ENCODE data around the gene CCDC192.

The CCDC192 gene

DNA sequence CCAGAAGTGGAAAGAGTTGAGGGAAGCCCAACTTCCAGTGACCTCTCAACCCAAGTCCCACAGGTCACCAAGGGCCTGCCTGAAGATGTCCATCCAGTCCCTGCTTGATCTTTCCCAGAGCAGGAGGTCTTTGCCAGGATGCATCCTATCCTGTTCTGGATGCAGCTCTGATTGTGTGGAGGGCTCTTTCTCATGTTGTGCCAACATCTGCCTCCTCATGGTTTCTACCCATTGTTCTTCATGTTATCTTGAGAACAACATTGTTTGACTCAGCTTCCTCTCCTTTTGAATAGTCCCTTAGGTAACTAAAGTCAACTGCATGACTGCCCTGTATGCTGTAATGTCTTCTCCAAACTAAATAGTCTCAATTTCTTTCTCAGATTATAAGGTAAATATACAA is 169.3 kb downstream of the CCDC192 start:
- DNase-seq (ENCODE audit: low read depth in 2 of 2, low spot score in 1 of 2): no peak

DNA sequence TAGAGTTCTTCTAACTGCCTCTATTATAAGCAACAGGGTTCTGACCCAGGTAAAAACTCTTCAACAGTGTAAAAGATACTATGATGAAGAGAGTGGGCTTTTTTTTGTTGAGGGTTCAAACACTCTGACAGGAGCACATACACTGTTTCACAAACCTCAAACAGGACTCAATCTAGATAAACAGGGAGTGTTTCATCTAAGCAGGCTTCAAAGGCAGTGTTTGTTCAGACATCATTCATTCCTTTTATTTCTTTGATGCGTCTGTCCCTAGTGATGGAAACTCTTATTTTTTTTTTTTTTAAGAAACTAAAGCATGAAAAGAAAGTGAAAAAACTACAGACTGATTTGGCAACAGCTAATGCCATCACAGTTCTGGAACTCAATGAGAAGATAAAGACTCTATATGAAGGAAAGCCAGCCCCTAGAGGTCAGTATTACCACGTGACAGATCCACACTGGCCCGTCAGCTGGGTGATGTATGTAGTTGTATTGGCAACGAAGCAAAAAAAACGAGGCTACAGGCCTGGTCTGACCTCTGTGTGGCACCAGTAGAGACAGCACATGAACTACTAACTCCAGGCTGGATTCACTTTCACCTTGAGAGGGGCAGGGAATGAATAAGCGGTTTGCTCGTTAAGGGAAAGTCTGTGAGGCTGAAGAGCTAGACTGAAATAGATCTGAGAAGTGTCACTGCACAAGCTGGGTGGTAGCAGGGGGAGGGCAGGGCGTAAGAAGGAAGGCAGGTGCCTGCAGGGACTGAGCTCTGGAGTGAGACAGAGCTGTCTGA is 172.2 kb downstream of the CCDC192 start:
- no peak for DNase-seq (ENCODE audit: low read depth in 2 of 2, low spot score in 1 of 2)

DNA sequence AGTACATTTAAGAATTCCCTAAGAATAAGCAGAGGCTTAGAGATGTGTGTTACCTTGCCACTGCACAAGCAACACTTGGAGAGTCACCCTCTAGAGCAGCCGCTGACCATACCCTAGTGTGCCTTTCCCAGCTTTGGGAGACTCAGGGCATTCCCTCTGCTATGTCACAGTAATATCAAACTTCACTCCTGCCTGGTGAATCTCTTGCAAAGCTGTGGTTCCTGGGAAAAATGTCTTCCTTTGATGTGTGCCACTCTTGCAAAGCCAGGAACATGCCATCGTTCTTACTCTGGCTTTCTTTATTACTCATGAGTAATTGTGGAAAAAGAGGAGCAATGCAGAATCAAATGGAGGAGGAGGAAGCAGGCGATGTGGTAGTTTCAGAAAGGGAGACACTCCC is 173.2 kb downstream of the CCDC192 start:
- no peak for DNase-seq (ENCODE audit: low read depth in 2 of 2, low spot score in 1 of 2)

DNA sequence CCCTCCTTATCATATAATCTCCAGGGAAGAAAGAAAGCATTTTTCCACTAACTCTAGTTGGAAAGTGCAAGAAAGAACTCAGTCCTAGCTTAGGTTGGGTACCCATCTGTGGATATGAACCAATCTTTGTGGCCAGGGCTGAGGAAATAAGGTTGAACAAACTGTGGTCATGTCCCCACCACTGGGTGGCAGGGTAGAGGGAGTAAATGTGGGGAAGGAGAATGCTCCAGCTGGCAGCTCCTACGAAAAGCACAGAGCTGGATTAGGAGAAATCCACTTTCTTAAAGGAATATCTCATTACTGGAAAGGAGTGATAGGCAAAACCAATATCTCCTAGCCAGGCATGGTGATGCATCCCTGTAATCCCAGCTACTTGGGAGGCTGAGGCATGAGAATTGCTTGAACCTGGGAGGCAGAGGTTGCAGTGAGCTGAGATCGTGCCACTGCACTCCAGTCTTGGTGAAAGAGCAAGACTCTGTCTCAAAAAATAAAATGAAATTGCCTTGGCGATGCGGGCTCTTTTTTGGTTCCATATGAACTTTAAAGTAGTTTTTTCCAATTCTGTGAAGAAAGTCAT is 175.1 kb downstream of the CCDC192 start:
- no peak for DNase-seq (ENCODE audit: low read depth in 2 of 2, low spot score in 1 of 2)

DNA sequence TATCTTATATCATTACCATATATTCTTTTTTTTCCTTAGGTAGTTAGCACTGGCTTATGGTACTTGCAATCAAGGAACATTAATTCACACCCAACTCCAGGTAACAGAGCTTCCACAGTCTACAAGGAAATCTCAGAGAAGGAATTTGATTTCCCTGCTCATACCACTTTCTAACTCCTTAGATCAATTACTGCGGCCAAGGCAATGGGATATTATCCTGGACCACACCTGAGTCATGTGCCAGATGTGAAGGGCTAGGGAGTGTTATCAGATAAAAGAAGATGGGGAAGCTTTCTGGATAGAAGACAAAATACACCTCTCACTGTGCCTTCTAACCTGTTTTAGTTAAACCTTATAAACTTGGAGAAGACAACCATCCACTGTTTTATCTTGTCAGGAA is 181.2 kb downstream of the CCDC192 start:
- DNase-seq (ENCODE audit: low read depth in 2 of 2, low spot score in 1 of 2): no peak

DNA sequence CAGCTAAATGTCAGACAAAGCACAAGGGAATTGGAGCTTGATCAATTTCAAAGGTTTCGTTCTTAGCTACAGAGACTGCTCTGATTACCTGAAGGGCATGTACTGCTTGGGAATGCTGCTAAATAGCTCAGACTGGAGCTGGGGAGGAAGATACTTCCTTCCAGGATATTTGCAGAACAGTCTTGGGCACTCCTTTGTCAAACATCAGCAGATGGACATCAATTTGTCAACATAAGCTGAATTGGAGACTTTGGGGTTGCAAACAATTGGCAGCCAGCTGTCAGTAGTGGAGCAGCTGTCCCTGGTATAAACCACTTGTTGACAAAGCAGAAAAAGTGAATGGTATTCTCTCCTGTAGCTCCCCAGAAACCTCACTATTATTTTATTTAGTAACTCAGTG is 182.0 kb downstream of the CCDC192 start:
- no peak for DNase-seq (ENCODE audit: low read depth in 2 of 2, low spot score in 1 of 2)

DNA sequence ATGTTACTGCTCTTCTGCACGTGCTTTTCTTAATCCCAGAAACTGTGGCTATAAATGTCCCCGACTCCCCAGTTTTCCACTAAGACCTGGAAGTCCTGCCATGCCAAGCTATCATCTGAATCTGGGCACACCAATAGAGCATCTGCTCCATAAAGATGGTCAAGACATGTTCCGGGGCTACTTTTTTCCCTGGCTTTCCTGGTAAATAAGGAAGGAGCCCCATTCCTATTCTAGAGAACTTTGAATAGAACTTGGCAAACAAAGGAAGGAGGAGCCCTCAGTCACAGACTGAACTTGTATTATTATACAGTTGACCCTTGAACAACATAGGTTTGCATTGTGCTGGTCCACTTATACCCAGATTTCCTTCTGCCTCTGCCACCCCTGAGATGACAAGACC is 182.9 kb downstream of the CCDC192 start:
- no peak for DNase-seq (ENCODE audit: low read depth in 2 of 2, low spot score in 1 of 2)

DNA sequence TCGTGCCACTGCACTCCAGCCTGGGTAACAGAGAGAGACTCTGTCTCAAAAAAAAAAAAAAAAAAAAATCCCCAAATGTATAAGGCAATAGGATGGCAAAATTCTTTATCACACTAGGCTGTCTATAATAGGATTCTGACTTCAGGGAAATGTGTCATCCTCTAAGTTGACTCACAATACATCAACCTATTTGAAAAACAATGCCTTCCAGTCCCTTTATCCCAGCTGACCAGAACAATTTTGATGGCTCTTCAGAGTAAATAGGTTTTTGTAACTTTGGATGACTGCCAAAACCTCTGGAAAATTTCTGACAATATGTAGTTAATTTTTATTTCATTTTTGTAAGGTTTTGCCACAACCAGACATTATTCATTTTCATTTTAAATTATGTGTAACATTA is 184.1 kb downstream of the CCDC192 start:
- no peak for DNase-seq (ENCODE audit: low read depth in 2 of 2, low spot score in 1 of 2)

DNA sequence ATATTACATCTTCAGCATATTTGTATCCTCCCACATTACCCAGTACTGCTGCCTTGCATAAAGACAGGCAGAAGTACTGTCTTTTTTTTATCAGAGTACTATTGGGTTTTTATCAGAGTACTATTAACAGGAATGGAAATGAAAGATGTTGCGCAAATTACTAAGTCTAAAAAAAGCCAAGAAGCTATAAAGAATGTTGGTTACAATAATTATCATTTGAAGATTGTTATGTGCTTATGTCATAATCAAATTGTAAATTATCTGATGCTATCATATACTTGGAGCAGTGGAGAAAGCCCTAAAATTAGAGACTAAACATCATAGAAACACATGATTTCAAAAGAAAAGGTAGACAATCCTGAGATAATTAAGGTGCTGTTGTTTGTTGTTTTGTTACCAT is 188.8 kb downstream of the CCDC192 start:
- no peak for DNase-seq (ENCODE audit: low read depth in 2 of 2, low spot score in 1 of 2)

DNA sequence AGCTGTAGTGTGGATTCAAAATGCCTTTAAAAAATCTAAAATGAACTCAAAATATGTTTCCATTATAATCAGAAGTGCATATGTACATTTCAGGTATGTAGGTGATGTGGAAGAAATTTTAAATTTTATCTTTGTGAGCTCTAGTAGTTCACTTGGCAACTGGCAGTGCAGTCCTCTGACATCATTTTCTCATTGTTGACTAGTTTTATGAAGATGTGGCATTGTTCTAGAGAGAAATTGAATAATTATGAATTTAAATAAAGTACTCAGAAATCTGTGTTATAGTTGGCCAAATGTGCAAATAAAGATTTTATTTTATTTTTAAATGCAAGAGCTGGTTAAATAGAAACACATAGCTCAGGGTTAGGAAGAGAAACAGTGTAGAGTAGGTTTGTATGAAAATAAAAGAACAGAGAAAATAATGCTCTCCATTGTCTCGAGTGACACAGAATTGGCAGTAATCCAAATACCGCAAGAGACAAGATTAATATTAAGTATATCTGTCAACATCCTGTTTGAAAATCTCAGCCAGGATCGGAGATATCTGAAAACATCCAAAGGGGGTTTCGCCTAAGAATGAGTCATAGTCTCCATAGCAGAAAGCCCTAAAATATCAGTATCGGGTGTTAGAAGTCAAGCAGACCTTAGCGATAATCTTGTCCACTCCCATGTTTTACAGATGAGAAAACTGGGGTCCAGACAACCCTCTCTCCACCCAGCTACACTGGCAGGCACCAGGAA is 189.4 kb downstream of the CCDC192 start:
- DNase-seq (ENCODE audit: low read depth in 2 of 2, low spot score in 1 of 2): no peak

DNA sequence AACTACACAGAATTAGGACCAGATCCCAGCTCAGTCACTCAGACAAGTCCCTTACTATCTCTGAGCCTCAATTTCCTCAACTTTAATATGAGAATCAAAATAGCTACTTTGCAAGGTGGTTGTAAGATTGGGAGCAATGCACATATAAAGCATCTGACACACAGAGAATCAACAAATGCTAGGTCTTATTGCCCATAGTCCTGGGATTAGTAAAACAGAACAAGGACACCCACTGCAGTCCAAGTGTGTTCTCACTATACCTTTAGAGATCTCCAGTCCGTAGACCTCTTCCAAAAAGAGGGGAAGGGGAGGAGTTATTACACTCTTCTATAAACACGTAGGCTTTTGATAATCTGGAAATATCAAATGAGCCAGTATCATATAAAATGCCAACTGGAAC is 190.0 kb downstream of the CCDC192 start:
- DNase-seq (ENCODE audit: low read depth in 2 of 2, low spot score in 1 of 2): no peak

DNA sequence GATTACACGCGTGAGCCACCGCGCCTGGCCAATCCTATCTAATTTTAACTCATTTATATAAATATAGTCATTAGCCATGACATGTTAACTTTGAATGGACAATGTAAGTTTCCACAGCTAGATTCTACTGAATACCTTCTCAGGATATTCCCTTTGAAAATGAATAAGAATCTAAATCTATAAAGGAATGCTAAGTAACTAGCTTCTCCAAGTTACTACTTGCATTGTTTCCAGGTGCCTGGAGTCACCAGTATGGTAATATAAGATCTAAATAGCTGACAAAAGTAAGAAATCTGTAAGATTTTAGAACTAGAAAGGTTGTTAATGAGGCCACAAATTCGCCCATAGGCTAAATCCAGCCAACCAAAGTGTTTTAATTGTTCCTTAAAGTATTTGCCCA is 191.3 kb downstream of the CCDC192 start:
- no peak for DNase-seq (ENCODE audit: low read depth in 2 of 2, low spot score in 1 of 2)

DNA sequence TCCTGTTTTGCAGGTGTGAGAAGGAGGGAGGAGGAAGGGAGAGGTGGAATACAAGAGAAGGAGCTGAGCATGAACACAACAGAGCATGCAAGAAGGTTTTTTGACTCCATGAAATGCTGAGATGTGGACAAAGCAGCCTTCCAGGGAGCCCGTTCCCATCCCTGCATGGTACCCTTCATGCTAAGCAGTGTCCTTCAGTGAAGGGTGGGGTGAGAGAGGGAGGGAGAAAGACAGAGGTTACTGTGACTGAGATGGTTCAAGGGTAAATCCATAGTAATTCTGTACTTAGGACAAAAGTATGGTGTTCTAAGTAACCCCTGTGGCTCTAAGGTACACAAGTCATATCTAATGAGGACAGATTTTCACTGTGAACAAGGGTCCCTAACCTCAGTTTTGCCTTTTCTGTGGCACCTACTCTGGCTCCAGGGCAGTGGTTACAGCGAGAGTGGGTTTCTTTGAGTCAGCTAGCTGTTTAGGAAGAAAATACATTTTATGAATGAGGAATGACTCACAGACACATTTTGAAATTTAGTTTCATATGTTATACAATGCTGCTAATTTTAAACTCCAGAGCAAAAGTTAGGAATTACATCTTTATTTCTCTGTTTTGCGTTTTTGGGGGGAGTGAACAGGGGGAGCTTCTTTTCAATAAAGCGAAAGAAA is 195.5 kb downstream of the CCDC192 start:
- no peak for DNase-seq (ENCODE audit: low read depth in 2 of 2, low spot score in 1 of 2)

DNA sequence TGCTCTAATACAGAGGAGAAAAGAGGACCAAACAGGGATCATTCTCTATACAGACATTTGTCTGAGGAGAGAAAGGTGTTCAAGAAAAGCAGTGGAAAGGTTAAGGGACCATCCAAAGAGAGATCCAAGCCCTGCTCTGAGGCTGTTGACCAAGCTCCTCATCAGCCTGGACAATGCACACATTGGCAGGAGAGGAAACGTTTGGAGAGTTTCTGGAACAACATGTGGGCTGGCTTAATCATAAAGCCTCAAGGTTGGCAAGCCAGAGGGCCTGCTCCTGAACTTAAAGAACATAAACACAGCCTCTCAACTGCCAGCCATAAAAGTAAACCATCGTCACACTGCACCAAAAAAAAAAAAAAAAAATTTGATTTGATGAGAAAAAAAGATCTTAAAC is 196.0 kb downstream of the CCDC192 start:
- DNase-seq (ENCODE audit: low read depth in 2 of 2, low spot score in 1 of 2): no peak

DNA sequence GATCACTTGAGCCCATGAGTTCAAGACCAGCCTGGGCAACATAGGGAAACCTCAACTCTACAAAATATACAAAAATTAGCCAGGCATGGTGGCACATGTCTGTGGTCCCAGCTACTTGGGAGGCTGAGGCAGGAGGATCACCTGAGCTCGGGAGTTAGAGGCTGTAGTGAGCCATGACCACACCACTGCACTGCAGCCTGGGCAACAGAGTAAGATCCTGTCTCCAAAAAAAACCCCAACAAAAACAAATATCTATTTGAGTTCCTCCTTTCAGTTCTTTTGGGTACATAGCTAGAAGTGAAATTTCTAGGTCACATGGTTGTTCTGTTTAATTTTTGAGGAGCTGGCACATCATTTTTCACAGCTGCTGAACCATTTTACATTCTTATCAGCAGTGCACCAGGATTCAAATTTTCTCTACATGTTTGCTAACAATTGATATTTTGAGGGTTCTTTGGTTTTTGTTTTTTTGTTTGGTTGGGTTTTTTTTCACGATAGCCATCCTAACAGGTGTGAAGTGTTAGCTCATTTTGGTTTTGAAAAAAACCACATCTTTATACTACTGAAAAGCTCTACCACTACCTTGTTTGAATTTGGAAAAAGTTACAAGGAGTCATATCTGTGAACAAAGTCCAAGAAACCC is 203.5 kb downstream of the CCDC192 start:
- no peak for DNase-seq (ENCODE audit: low read depth in 2 of 2, low spot score in 1 of 2)

DNA sequence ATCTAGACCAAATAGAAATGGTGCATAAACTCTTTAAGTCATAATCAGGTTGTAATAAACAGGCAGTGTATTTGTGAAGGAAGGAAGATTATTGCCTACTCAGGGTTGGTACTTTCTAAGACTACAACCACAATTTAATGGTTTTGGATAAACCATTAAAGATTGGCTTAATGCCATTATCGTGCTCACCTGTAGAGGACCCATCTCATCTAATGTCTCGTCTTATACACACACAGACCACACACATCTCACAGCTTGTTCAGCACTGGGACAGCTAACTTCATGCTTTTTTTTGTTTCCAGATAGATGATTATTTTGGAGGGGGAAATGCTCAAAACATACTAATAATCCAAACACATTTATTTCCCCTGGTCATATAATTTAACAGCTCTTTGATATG is 204.7 kb downstream of the CCDC192 start:
- DNase-seq (ENCODE audit: low read depth in 2 of 2, low spot score in 1 of 2): no peak

DNA sequence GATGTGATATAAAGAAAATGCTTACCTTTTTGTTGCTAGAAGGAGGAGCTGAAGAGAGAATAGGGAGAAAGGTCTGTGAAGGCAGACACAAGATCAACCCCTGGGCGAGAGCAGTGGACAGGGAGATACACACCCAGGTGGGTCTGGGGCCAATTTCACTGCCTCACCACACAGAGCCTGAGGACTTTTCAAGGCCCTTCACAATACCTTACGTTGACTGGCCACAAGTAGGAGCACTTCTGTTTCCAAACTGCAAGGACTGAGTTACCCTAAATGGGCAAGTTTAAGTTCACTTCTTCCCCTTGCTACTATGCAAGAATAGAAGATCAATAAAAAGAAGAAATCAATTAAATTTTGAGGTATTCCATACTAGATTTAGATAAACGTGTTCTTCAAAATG is 205.9 kb downstream of the CCDC192 start:
- no peak for DNase-seq (ENCODE audit: low read depth in 2 of 2, low spot score in 1 of 2)

DNA sequence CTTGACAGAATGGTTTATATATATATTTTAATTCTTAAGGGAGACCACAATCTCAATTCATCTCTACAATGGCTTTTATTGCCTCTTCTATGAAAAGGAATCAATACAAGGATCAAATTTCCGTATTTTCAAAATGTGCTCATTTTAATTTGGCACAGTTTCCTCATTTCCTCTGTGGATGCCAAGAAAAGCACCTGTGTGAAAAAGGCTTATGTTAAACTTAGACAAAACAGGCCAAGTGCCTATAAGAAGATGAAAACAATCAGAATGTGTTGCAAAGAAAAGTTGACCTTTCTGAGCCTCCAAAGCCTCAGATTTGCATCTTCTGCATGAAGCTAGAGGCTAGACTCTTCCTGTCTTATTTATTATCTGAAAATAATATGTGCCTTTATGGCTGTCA is 206.6 kb downstream of the CCDC192 start:
- DNase-seq (ENCODE audit: low read depth in 2 of 2, low spot score in 1 of 2): no peak

DNA sequence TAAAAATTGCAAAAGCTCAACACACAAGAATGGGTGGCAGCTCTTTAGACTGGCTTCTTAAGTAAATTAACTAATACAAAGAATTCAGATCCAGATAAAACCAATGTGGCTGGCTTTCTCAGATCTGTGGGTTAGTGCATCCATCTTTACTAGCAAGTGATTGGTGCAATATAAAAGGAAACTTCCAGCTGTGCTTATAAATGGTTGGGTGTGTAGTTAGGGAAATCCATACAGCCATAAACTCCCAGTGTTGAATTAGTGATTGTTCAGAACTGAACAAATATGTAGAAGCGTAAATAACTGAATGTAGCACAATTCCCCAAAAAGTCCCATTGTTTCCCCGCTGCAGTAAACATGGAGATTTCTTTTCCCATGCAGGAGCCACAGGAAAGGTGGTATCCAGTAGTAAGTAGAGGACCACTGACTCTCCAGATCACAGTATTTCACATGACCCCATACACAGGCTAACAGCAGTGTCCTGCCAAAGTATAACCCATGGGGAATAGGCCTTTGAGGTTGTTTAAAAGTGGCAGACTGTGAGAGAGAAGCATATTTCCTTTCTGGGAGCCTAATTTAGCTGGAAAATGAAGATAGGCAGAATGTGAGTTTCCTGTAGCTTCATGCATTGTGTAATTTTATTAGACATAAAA is 207.2 kb downstream of the CCDC192 start:
- DNase-seq (ENCODE audit: low read depth in 2 of 2, low spot score in 1 of 2): no peak

DNA sequence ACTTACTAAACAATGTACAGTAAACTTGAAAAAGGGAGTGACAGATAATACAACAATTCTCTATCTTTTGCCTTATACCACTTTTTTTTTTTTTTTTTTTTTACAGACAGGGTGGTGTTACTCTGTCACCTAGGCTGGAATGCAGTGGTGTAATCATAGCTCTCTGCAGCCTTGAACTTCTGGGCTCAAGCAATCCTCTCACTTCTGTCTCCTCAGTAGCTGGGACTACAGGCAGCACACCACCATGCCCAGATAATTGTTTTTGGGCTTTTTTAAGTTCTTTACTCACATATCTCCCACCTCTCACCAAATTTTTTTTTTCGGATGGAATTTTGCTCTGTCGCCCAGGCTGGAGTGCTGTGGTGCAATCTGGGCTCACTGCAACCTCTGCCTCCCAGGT is 208.4 kb downstream of the CCDC192 start:
- no peak for DNase-seq (ENCODE audit: low read depth in 2 of 2, low spot score in 1 of 2)

DNA sequence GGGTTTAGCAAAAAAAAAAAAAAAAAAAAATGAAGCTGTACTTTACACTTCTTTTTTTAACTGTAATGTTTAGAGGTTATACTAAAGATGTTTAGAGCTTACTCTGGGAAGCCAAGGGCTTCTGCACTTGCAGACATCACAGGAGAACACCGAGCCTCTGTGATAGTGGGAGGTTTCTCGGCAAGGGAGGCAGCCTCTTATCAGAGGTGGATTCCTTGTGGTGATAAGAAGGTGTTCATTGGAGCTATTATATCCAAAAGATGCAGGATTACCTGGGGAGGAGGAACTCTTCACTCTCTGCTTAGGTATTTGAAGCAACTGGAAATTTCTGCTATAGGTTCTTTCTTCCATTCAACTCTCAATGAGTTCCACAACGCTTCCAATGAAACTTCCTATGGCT is 209.2 kb downstream of the CCDC192 start:
- DNase-seq (ENCODE audit: low read depth in 2 of 2, low spot score in 1 of 2): no peak

Measured in stimulated activated CD8-positive, alpha-beta memory T cell treated with anti-CD3 and anti-CD28 coated beads, Interleukin-4, amount 100 ng/mL, for 4 hours (primary cell).